ENCODE measurements around the gene PCYT1A. TPM values are rescaled to one million over a fixed set of nuclear protein-coding genes. Genes with fewer than 3 reads are reported as not detected.
"Not testable (repeated sequence)": the region's sequence is repeated elsewhere in the genome, so short reads cannot be mapped to it uniquely, and the experiment has no call there.

PCYT1A gene
- polyA plus RNA-seq, 1 donor, result 43.6 TPM

- no peak for DNase-seq
These were observed 97.8 kb downstream of the PCYT1A start for GRCh38 chr3:196189566-196190347.

GRCh38 chr3:196186651-196187573 is 100.6 kb downstream of the PCYT1A start:
- DNase-seq, result peak; percentile 85

- DNase-seq, result no peak
These were observed 102.6 kb downstream of the PCYT1A start for GRCh38 chr3:196184881-196185280.

GRCh38 chr3:196184169-196184432 is 103.4 kb downstream of the PCYT1A start:
- DNase-seq, result not testable (repeated sequence)

GRCh38 chr3:196181127-196181546 is 106.4 kb downstream of the PCYT1A start:
- DNase-seq, result no peak

- no peak for DNase-seq
These were observed 107.2 kb downstream of the PCYT1A start for GRCh38 chr3:196180346-196180745.

Other genes starting within 250 kb of the PCYT1A start
- 45.6 TPM for gene TFRC, start 205.6 kb downstream of the PCYT1A start, polyA plus RNA-seq (ENCODE audit: insufficient read length)
- gene ZDHHC19, start 76.3 kb downstream of the PCYT1A start, polyA plus RNA-seq (ENCODE audit: insufficient read length), result 0.27 TPM
- gene SLC51A, start 71.2 kb downstream of the PCYT1A start, polyA plus RNA-seq (ENCODE audit: insufficient read length), result 7.8 TPM
- gene DYNLT2B, start 30.5 kb upstream of the PCYT1A start, polyA plus RNA-seq (ENCODE audit: insufficient read length), result 11.5 TPM
- gene TM4SF19, start 50.7 kb upstream of the PCYT1A start, polyA plus RNA-seq (ENCODE audit: insufficient read length), result 0.89 TPM
- 19.2 TPM for gene UBXN7, start 144.7 kb upstream of the PCYT1A start, polyA plus RNA-seq (ENCODE audit: insufficient read length)
- gene RNF168, start 216.0 kb upstream of the PCYT1A start, polyA plus RNA-seq (ENCODE audit: insufficient read length), result 9.6 TPM
- 1.5 TPM for gene SMCO1, start 227.6 kb upstream of the PCYT1A start, polyA plus RNA-seq (ENCODE audit: insufficient read length)

All from hindlimb muscle (tissue), 1 donor.